ENCODE data around the gene GALK1. TPM values are rescaled to one million over a fixed set of nuclear protein-coding genes. Genes with fewer than 3 reads are reported as not detected.

The GALK1 gene
- total and polyA plus RNA-seq, 4 donors: 23.0 to 70.5 (median 44.0) TPM

DNA sequence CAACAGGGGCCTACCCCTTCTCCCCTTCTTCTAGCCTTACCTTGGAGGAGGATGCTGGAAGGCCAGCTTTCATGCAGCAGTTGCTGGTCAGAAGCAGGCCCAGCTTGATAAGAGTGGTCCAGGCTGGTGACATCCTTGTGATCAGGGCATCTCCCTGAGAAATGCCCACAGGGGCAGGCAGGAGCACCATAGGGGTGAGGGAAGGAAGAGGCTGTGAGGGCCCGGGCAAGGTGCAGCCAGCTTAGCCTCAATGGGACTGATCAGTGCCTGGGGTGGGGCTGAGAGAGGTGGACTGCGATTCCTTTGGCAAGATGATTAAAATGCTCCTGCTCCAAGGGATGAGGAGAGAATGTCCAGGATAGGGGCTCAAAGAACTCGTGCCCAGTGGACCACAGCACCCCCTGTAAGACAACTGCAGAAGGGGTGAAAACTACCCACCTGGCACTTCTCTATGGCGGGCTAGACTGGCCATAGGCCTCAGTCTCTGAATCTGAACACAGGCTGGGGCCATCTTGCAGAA, 9.5 kb upstream of the GALK1 start:
- H3K27ac ChIP-seq (ENCODE audit: low read depth in 1 of 2, low read length in 1 of 2): peak overlapping the region in 1 of 2 donors; percentile 15
- peak in 1 of 3 donors; percentile 76 for DNase-seq
- WGBS, 2 donors: 84 to 89% methylated on average over 4 of the region's 4 CpGs
- H3K36me3 ChIP-seq (ENCODE audit: control insufficient read depth in 4 of 4, insufficient read depth in 4 of 4, low read length in 4 of 4): peaks cover 5 to 47% (median 26%) of the 10 kb centered on the region in 4 donors
- peaks cover 0 to 17% (median 4%) of the 10 kb centered on the region in 5 donors for H3K4me1 ChIP-seq (ENCODE audit: control insufficient read depth in 5 of 5, insufficient read depth in 5 of 5, low read length in 5 of 5)
- no peaks in the 10 kb centered on the region for H3K9me3 ChIP-seq (ENCODE audit: control insufficient read depth in 4 of 4, insufficient read depth in 3 of 4, low read length in 3 of 4)
- no peak overlapping the region for H3K9ac ChIP-seq (ENCODE audit: insufficient read depth in 1 of 2, low read length in 2 of 2)
- no peak overlapping the region for H3K4me3 ChIP-seq
- no peaks in the 10 kb centered on the region for H3K27me3 ChIP-seq (ENCODE audit: control insufficient read depth in 3 of 3, insufficient read depth in 3 of 3, low read length in 2 of 3)
- no peak for ATAC-seq (ENCODE audit: insufficient read depth, low FRiP score)
- TF ChIP-seq, protein P1, sequence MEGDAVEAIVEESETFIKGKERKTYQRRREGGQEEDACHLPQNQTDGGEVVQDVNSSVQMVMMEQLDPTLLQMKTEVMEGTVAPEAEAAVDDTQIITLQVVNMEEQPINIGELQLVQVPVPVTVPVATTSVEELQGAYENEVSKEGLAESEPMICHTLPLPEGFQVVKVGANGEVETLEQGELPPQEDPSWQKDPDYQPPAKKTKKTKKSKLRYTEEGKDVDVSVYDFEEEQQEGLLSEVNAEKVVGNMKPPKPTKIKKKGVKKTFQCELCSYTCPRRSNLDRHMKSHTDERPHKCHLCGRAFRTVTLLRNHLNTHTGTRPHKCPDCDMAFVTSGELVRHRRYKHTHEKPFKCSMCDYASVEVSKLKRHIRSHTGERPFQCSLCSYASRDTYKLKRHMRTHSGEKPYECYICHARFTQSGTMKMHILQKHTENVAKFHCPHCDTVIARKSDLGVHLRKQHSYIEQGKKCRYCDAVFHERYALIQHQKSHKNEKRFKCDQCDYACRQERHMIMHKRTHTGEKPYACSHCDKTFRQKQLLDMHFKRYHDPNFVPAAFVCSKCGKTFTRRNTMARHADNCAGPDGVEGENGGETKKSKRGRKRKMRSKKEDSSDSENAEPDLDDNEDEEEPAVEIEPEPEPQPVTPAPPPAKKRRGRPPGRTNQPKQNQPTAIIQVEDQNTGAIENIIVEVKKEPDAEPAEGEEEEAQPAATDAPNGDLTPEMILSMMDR (IDR thresholded peaks at IDR 0.05; ENCODE audit: control extremely low read depth, extremely low read depth): no peak

DNA sequence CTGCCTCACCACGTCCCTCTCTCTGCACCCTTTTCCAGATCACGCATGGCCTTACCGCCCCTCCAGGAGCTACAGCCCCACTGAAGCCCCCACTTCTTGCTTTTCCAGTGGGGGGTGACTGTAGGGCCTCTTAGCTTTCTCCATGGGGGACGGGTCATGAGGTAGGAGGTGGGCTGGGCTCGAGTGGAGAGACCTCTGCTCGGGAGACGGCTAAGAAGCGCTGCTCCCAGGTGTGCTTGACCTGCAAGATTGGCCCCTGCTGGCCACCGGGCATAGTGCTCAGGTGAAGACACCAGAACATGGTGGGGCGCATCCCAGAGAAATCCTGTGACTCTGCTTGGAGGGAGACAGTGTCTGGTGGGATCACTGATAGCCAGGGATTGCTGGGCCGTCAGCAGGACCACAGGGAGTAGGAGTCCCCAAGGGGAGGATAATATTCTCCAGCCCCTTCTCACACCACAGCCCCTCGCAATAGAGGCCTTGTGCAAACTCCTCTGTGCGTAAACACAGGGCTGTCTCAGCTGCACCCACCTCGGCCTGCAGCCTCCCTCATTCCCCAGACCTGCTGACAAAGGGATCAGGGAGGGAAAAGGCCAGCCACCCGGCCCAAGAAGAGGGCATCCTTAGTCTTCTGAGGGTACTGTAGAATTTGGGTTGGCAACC, 8.9 kb upstream of the GALK1 start:
- ATAC-seq (ENCODE audit: insufficient read depth, low FRiP score) (no peak), DNase-seq (peak in 2 of 3 donors; percentile 56 to 73)
- Histone ChIP-seq H3K4me3 (no peak overlapping the region), H3K4me1 (ENCODE audit: control insufficient read depth in 5 of 5, insufficient read depth in 5 of 5, low read length in 5 of 5) (peaks cover 0 to 17% (median 4%) of the 10 kb centered on the region in 5 donors), H3K27me3 (ENCODE audit: control insufficient read depth in 3 of 3, insufficient read depth in 3 of 3, low read length in 2 of 3) (no peaks in the 10 kb centered on the region), H3K36me3 (ENCODE audit: control insufficient read depth in 4 of 4, insufficient read depth in 4 of 4, low read length in 4 of 4) (peaks cover 5 to 43% (median 26%) of the 10 kb centered on the region in 4 donors), H3K9ac (ENCODE audit: insufficient read depth in 1 of 2, low read length in 2 of 2) (no peak overlapping the region), H3K27ac (ENCODE audit: low read depth in 1 of 2, low read length in 1 of 2) (no peak overlapping the region), H3K9me3 (ENCODE audit: control insufficient read depth in 4 of 4, insufficient read depth in 3 of 4, low read length in 3 of 4) (no peaks in the 10 kb centered on the region)
- 88 to 90% methylated on average over 15 of the region's 15 CpGs for WGBS, 2 donors
- TF ChIP-seq, protein P1 (IDR thresholded peaks at IDR 0.05; ENCODE audit: control extremely low read depth, extremely low read depth): no peak

DNA sequence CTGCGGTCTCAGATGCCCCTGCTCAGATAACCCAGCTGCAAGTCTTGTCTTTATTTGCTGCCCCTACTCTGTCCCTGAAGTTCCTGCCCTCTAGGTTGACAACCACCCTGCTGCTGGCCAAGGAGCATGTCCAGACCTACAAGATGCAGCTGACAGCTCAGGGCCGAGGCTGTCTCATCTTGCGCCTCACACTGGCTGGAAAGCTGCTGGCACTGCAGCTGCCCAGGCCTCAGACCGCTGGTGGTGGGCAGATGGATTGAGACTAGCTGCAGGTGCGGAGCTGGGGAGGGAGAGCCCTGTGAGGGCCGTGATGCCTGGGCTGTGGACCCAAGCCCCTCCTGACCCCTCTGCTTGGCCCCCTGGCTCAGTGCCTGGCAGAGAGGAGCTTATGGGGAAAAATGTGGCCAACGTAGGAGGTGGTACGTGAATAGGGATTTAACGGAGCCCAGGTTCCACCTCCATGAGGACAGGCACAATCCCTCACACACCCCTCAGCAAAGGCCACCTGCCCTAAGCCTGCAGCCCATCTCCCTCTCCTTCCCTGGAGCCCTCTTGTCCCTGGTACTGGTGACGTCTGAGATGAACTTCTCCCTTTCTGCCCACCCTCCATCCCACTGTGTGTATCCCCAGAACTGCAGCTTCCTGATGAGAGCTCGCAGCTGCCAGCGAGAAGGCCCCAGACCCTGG, 8.3 kb upstream of the GALK1 start:
- Histone ChIP-seq H3K4me1 (ENCODE audit: control insufficient read depth in 5 of 5, insufficient read depth in 5 of 5, low read length in 5 of 5) (peaks cover 0 to 17% (median 4%) of the 10 kb centered on the region in 5 donors), H3K27me3 (ENCODE audit: control insufficient read depth in 3 of 3, insufficient read depth in 3 of 3, low read length in 2 of 3) (no peaks in the 10 kb centered on the region), H3K27ac (ENCODE audit: low read depth in 1 of 2, low read length in 1 of 2) (no peak overlapping the region), H3K9ac (ENCODE audit: insufficient read depth in 1 of 2, low read length in 2 of 2) (no peak overlapping the region), H3K36me3 (ENCODE audit: control insufficient read depth in 4 of 4, insufficient read depth in 4 of 4, low read length in 4 of 4) (peaks cover 0 to 36% (median 21%) of the 10 kb centered on the region in 4 donors), H3K4me3 (no peak overlapping the region), H3K9me3 (ENCODE audit: control insufficient read depth in 4 of 4, insufficient read depth in 3 of 4, low read length in 3 of 4) (no peaks in the 10 kb centered on the region)
- 87 to 92% methylated on average over 12 of the region's 12 CpGs for WGBS, 2 donors
- no peak for ATAC-seq (ENCODE audit: insufficient read depth, low FRiP score)
- TF ChIP-seq, protein P1 (IDR thresholded peaks at IDR 0.05; ENCODE audit: control extremely low read depth, extremely low read depth): no peak
- peak in 2 of 3 donors; percentile 33 to 64 for DNase-seq

Data from lung (tissue), 12 donors.